GM18519 (cell line): ENCODE results near the gene ZNF92.
"Not testable (repeated sequence)": the region's sequence is repeated elsewhere in the genome, so short reads cannot be mapped to it uniquely, and the experiment has no call there.

ENCODE experiments used
- ATAC-seq: cut with Tn5 transposase; IDR thresholded peaks from one replicate; pipeline ENCODE4 v1.9.1; 2021; ENCODE audit warnings: mild to moderate bottlenecking, moderate library complexity; ENCODE audit not compliant: unreplicated experiment, low FRiP score

ZNF92 gene

DNA sequence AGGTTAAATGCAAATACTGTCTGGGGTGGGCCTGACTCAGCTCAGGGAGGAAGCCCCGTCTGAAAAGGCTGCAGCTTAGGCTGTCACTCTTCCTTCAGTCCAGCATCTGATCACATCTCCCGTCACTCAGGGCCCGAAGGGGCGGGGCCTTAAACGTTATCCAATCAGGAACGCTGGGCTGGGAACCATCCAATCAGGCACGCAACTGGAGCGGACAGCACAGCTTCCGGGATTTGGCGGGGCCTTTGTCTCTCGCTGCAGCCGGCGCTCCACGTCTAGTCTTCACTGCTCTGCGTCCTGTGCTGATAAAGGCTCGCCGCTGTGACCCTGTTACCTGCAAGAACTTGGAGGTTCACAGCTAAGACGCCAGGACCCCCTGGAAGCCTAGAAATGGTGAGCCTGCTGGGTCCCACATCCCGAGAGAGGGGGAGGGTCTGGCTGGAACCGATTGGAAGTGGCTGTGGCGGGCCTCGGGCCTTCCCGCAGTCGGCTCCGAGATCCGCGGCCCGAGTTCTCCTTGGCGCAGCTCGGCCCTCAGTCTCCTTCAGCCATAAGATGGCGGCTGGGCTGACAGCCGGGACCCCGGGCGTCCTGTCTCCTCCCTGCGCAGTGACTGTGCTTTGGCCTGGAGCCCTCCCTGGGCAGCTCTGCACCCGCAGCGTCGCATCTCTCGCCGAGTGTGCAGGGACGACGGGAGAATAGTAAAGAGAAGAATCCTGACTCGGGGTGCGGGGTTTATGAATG lies at the start of gene ZNF92:
TSS of gene ZNF92 (plus strand) at position 248 of the 744 bp plus-strand sequence. CDS start at position 391, 143 bp downstream.
- ATAC-seq: peak; percentile 99

GRCh38 chr7:65325793-65326432 lies 47.7 kb upstream of the ZNF92 start:
- ATAC-seq: no peak

- peak; percentile 64 for ATAC-seq
These were observed 35.3 kb upstream of the ZNF92 start for GRCh38 chr7:65338346-65338745.

DNA sequence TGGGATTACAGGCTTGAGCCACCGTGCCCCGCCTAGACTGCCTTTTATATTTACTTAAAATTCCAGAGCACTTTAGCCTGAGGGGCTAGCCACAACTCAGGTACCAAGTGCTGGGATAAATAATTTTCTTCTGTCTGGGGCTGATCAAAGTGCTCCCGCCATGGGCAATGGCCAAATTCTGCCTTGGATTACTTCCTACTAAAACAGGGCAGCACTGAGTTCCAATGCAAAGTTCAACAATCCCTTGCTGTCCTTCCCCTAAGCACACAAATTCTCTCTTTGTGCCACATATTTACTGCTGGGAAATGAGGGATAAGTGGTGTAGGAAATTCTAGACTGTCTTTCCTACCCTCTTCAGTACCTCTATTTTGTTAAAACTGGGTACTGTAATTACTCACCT lies 34.4 kb upstream of the ZNF92 start:
- no peak for ATAC-seq

DNA sequence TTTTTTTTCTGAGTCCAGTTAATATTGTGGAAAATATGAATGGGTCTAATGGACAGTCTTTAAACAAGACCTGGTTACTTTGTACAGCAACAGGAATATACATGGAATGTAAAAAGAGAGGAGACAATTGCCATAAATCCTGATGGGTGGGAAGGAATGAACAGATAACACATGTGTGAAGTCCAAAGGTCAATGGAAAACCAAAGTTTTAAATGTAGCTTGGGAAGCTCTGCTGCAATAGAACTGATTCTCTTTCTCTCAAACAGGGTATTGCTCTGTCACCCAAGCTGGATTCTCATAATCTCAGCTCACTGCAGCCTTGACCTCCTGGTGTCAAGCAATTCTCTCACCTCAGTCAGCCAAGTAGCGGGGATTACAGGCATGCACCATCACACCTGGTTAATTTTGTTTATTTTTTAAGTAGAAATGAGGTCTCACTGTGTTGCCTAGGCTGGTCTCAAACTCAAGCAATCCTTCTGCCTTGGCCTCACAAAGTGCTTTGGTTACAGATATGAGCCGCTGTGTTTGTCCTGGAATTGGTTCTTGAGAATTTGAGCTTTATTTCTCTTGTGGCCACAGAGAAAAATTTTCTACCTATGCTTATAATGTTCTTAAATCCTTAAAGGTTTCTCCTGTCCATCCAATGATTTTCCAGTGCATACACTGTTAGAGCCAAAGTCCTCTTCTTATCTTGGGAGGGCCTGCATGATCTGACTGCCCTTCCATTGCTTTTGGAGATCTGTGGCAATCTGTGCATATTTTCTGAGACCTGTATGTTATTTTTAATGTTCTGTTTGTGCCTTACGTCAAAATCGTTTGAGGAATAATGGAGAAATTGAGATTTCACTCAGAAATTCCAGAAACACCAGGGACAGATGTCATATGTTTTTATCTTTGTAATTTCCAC lies 30.7 kb upstream of the ZNF92 start:
- ATAC-seq: no peak

DNA sequence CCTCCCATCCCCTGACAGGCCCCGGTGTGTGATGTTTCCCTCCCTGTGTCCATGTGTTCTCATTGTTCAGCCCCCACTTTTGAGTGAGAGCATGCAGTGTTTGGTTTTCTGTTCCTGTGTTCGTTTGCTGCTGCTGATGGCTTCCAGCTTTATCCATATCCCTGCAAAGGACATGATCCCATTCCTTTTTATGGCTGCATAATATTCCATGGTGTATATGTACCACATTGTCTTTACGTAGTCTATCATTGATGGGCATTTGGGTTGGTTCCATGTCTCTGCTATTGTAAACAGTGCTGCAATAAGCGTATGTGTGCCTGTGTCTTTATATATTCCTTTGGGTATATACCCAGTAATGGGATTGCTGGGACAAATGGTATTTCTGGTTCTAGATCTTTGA lies 29.1 kb upstream of the ZNF92 start:
- ATAC-seq: not testable (repeated sequence)

- no peak for ATAC-seq
These were observed 19.4 kb upstream of the ZNF92 start for GRCh38 chr7:65354263-65354662.

GRCh38 chr7:65369843-65370242 lies 3.8 kb upstream of the ZNF92 start:
- ATAC-seq: no peak

GRCh38 chr7:65371468-65371867 lies 2.2 kb upstream of the ZNF92 start:
- ATAC-seq: no peak

- ATAC-seq: no peak
These were observed 5.7 kb downstream of the ZNF92 start for GRCh38 chr7:65379318-65379717.

DNA sequence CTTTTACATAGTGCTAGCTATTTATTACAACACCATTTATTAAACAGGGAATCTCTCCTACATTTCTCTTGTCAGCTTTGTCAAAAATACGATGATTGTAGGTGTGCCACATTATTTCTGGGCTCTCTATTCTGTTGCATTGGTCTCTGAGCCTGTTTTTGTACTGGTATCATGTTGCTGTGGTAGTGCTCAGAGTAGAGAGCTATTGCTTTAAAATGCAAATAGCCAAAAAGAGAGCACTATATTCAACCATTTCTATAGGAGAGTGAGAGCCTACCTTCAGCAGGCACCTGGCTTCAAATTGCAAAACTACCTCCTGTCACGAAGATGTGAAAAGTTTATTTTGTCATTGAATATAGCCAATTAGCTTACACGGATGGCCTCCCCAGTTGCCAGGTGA lies 8.1 kb downstream of the ZNF92 start:
- no peak for ATAC-seq

DNA sequence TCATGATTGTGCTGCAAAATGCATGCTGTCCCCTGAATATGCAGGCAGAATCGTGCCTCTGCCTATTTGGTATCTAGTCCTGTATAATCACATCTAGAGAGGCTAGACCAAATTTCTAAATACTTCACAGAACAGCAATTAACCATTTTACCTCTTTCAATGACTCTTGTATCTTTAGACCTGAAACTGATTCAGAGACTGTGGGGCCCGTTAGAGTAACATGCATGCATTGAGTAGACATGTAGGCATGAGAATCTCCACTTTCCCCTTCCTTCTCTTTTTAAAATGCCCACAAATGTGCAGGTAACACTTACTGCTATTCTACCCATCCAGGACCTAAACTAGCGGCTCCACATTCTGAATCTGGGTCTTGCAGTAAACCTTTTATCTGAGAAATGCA lies 8.8 kb downstream of the ZNF92 start:
- ATAC-seq: no peak

- no peak for ATAC-seq
These were observed 14.2 kb downstream of the ZNF92 start for GRCh38 chr7:65387891-65388290.

- ATAC-seq: no peak
These were observed 16.9 kb downstream of the ZNF92 start for GRCh38 chr7:65390588-65390987.

DNA sequence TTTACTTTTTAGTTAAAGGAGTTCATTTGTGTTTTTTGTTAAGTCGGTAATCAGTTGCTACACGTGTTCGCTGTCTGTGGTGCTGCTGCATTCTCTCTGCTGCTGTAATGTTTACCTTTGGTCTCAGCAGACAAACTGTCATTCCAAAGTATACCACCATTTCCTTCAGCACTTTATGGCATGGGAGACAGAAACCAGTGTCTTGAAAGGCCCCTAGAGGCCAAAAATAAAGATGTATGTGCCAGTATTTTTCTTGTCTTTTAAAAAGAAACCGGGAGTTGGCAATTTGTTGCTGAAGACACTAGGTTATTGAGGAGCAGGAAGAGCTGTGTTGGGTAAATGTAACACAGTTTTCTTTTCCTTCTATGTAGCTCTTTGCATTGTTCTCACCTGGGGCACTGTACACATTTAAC lies 24.1 kb downstream of the ZNF92 start:
- ATAC-seq: no peak

GRCh38 chr7:65398671-65399070 lies 25.0 kb downstream of the ZNF92 start:
- ATAC-seq: not testable (repeated sequence)

DNA sequence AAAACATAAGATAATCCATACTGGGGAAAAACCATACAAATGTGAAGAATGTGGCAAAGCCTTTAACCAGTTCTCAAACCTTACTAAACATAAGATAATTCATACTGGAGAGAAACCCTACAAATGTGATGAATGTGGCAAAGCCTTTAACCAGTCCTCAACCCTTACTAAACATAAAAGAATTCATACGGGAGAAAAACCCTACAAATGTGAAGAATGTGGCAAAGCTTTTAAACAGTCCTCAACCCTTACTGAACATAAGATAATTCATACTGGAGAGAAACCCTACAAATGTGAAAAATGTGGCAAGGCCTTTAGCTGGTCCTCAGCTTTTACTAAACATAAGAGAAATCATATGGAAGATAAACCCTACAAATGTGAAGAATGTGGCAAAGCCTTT lies 25.4 kb downstream of the ZNF92 start:
- ATAC-seq: not testable (repeated sequence)

DNA sequence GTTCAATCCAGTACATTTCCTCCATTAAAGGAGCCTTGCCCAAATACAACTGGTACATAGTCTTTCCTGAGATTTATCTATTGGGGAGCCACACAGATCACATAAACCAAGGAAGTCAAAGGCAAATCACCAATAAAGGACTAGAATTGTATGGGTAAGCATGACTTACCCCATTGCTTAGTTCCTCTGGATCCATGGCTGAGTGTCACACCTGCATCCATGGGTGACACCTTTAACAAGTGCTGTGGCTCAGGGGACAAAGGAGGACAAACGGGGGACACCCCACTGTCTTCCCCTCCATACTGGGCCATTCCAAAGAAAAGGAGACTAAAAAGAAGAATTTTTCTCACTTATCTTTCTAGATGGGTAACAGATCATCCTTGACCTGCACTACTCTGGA lies 30.4 kb downstream of the ZNF92 start:
- ATAC-seq: no peak

- not testable (repeated sequence) for ATAC-seq
These were observed 33.1 kb downstream of the ZNF92 start for GRCh38 chr7:65406706-65407105.

- ATAC-seq: no peak
These were observed 35.7 kb downstream of the ZNF92 start for GRCh38 chr7:65409363-65409762.

GRCh38 chr7:65411249-65411648 lies 37.6 kb downstream of the ZNF92 start:
- no peak for ATAC-seq
